GM19099 (cell line): ENCODE measurements around the gene KRT40.

ENCODE experiments used
- POLR2A ChIP-seq: IDR thresholded peaks from 3 replicates; pipeline ENCODE4 v1.6.1; 2011; ENCODE audit warnings: low read depth; ENCODE audit not compliant: insufficient read length; ENCODE audit errors: extremely low read depth

The KRT40 gene

GRCh38 chr17:40975516-40975915, 8.6 kb downstream of the KRT40 start:
- TF ChIP-seq POLR2A: no peak

- TF ChIP-seq POLR2A: no peak
Measured at GRCh38 chr17:40974366-40974765, 9.8 kb downstream of the KRT40 start.

GRCh38 chr17:40967582-40967981, 16.5 kb downstream of the KRT40 start:
- no peak for TF ChIP-seq POLR2A

GRCh38 chr17:40966848-40967247, 17.3 kb downstream of the KRT40 start, which contains the start of gene KRT39:
Gene KRT39 (minus strand): TSS chr17:40966948. CDS start chr17:40966856, 92 bp downstream.
- no peak for TF ChIP-seq POLR2A

GRCh38 chr17:40963838-40964237, 20.3 kb downstream of the KRT40 start:
- no peak for TF ChIP-seq POLR2A

- TF ChIP-seq POLR2A: no peak
Measured at GRCh38 chr17:40962059-40962561, 22.0 kb downstream of the KRT40 start.

GRCh38 chr17:40961591-40961990, 22.5 kb downstream of the KRT40 start:
- no peak for TF ChIP-seq POLR2A

- no peak for TF ChIP-seq POLR2A
Measured at GRCh38 chr17:40960144-40960543, 24.0 kb downstream of the KRT40 start.

GRCh38 chr17:40958086-40958953, 25.8 kb downstream of the KRT40 start:
- no peak for TF ChIP-seq POLR2A

- TF ChIP-seq POLR2A: no peak
Measured at GRCh38 chr17:40956401-40957254, 27.5 kb downstream of the KRT40 start.

- no peak for TF ChIP-seq POLR2A
Measured at GRCh38 chr17:40953881-40954280, 30.2 kb downstream of the KRT40 start.

GRCh38 chr17:40952661-40953060, 31.5 kb downstream of the KRT40 start:
- TF ChIP-seq POLR2A: no peak

GRCh38 chr17:40952154-40952553, 32.0 kb downstream of the KRT40 start:
- no peak for TF ChIP-seq POLR2A

- no peak for TF ChIP-seq POLR2A
Measured at GRCh38 chr17:40951011-40951622, 33.0 kb downstream of the KRT40 start.

GRCh38 chr17:40950176-40950575, 34.0 kb downstream of the KRT40 start:
- no peak for TF ChIP-seq POLR2A
